ENCODE data around the gene MSRB1. TPM values are rescaled to one million over a fixed set of nuclear protein-coding genes. Genes with fewer than 3 reads are reported as not detected.

The MSRB1 gene
- total and polyA plus RNA-seq, 7 donors, result 44.2 to 83.4 (median 59.5) TPM

DNA sequence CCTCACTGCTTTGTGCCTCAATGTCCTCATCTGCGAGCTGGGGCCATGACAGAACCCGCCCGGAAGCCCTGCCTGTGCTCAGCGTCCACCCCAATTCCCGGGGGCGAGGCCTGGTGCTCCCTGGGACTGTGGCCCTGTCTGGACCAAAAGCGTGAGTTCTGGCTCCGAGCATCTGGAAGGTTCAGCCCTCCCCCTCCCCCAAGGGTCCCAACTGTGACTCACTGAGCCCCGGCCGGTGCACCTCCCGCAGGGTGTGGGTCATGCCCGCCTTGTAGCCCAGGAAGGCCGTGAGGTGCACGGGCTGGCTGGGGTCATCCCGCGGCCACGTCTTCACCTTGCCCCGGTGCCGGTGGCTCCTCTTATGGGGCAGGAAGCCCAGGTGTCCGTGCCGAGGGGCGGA lies 10.7 kb upstream of the MSRB1 start:
- peak overlapping the region; percentile 76 for H3K4me3 ChIP-seq
- ATAC-seq (peak; percentile 24 to 46 (median 27)), DNase-seq (peak in 1 of 2 donors; percentile 72)
- peak overlapping the region; percentile 90 for H3K27ac ChIP-seq
- WGBS, 3 donors, result 31 to 52% (median 36%) methylated on average over 22 of the region's 22 CpGs
- no peaks in the 10 kb centered on the region for H3K36me3 ChIP-seq (ENCODE audit: insufficient read depth in 1 of 2, low read depth in 1 of 2)
- H3K4me1 ChIP-seq, result peaks cover 16% of the 10 kb centered on the region
- no peaks in the 10 kb centered on the region for H3K9me3 ChIP-seq
- TF ChIP-seq, protein P1, sequence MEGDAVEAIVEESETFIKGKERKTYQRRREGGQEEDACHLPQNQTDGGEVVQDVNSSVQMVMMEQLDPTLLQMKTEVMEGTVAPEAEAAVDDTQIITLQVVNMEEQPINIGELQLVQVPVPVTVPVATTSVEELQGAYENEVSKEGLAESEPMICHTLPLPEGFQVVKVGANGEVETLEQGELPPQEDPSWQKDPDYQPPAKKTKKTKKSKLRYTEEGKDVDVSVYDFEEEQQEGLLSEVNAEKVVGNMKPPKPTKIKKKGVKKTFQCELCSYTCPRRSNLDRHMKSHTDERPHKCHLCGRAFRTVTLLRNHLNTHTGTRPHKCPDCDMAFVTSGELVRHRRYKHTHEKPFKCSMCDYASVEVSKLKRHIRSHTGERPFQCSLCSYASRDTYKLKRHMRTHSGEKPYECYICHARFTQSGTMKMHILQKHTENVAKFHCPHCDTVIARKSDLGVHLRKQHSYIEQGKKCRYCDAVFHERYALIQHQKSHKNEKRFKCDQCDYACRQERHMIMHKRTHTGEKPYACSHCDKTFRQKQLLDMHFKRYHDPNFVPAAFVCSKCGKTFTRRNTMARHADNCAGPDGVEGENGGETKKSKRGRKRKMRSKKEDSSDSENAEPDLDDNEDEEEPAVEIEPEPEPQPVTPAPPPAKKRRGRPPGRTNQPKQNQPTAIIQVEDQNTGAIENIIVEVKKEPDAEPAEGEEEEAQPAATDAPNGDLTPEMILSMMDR (IDR thresholded peaks at IDR 0.05), result no peak
- H3K27me3 ChIP-seq (ENCODE audit: insufficient read depth in 3 of 3, low read length in 2 of 3), result no peaks in the 10 kb centered on the region
- intact Hi-C loops (cut with DNase I), result no loop called here

DNA sequence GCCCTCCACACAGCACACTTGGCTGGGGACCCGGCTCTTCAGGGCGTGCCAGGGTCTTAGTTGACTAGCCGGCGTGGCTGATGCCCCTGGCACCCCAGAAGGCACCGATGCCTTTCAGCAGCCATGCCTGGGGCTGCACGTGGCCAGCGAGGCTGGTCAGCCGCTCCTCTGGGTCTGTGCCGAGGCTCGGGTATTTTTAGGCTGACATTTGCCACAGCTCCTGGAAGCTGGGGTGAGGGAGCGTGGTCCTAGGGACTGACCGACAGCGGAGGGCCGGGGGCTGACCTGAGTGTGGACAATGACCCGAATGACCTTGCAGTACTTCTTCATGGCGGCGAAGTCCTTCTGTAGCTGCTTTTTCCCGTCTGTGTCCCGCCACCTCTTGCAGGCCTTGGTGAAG lies 7.6 kb upstream of the MSRB1 start:
- intact Hi-C loops (cut with DNase I), result no loop called here
- 25 to 48% (median 43%) methylated on average over 17 to 19 of the region's 19 CpGs for WGBS, 3 donors
- no peaks in the 10 kb centered on the region for H3K9me3 ChIP-seq
- TF ChIP-seq, protein P1 (IDR thresholded peaks at IDR 0.05), result no peak
- peaks cover 0 to 6% of the 10 kb centered on the region in 2 donors for H3K36me3 ChIP-seq (ENCODE audit: insufficient read depth in 1 of 2, low read depth in 1 of 2)
- H3K4me3 ChIP-seq, result peak overlapping the region; percentile 2
- ATAC-seq, result peak; percentile 70 to 75 (median 74)
- H3K27me3 ChIP-seq (ENCODE audit: insufficient read depth in 3 of 3, low read length in 2 of 3), result no peaks in the 10 kb centered on the region
- H3K27ac ChIP-seq, result peak overlapping the region; percentile 90
- DNase-seq, result peak; percentile 62 to 90
- peaks cover 30% of the 10 kb centered on the region for H3K4me1 ChIP-seq

DNA sequence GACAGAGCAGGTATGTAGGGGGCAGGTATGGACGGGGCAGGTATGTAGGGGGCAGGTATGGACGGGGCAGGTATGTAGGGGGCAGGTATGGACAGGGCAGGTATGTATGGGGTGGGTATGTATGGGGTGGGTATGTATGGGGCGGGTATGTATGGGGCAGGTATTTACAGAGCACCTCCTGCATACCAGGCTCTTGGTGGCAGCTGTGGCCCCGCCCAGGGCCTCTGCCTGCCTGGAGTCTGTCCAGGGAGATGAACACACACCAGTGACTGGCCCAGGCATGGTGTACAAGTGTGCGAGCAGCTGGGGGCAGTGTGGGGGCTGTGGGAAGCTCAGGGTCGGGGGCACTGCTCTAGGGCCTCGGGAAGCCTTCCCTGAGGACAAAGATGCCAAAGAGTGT lies 7.0 kb upstream of the MSRB1 start:
- DNase-seq (peak; percentile 56 to 86), ATAC-seq (peak; percentile 61 to 71 (median 66))
- H3K9me3 ChIP-seq, result no peaks in the 10 kb centered on the region
- H3K27me3 ChIP-seq (ENCODE audit: insufficient read depth in 3 of 3, low read length in 2 of 3), result no peaks in the 10 kb centered on the region
- intact Hi-C loops (cut with DNase I), result no loop called here
- peak overlapping the region; percentile 2 for H3K4me3 ChIP-seq
- H3K27ac ChIP-seq, result peak overlapping the region; percentile 90
- TF ChIP-seq, protein P1 (IDR thresholded peaks at IDR 0.05), result no peak
- 28 to 51% (median 43%) methylated on average over 7 of the region's 7 CpGs for WGBS, 3 donors
- H3K4me1 ChIP-seq, result peaks cover 35% of the 10 kb centered on the region
- H3K36me3 ChIP-seq (ENCODE audit: insufficient read depth in 1 of 2, low read depth in 1 of 2), result peaks cover 0 to 6% of the 10 kb centered on the region in 2 donors

DNA sequence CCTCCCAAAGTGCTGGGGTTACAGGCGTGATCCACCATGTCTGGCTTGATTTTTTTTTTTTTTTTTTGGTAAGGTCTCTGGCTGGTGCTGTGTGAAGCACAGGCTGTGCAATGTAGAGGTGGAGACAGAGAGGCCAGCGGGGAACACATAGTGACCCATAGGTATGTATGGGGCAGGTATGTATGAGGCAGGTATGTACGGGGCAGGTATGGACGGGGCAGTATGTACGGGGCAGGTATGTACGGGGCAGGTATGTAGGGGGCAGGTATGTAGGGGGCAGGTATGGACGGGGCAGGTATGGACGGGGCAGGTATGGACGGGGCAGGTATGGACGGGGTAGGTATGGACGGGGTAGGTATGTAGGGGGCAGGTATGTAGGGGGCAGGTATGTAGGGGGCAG lies 6.5 kb upstream of the MSRB1 start:
- Histone ChIP-seq H3K36me3 (ENCODE audit: insufficient read depth in 1 of 2, low read depth in 1 of 2) (peaks cover 0 to 6% of the 10 kb centered on the region in 2 donors), H3K9me3 (no peaks in the 10 kb centered on the region), H3K27ac (peak overlapping the region; percentile 30), H3K4me3 (no peak overlapping the region), H3K4me1 (peaks cover 38% of the 10 kb centered on the region), H3K27me3 (ENCODE audit: insufficient read depth in 3 of 3, low read length in 2 of 3) (no peaks in the 10 kb centered on the region)
- ATAC-seq, result no peak
- intact Hi-C loops (cut with DNase I), result loop anchor here in 1 of 2 donors (10.0 kb wide), 1 partner anchor 175 kb away; the partner anchor contains the start of genes EME2, MRPS34 and NME3
- 86 to 92% (median 91%) methylated on average over 9 to 11 of the region's 11 CpGs for WGBS, 3 donors
- TF ChIP-seq, protein P1 (IDR thresholded peaks at IDR 0.05), result no peak
- no peak for DNase-seq

DNA sequence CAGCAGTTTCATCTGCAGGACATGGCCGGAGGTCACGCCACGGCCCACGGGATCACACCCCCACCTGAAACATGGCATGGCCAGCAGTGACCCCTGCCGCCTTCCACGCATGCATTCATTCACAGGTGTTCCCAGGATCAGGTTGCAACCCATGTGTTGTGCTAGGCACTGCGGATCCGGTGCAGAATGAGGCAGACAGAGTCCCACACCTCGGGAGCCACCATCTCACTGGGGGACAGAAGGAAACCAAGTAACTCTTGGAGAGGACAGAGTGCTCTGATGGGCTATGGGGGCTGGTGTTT lies 4.3 kb upstream of the MSRB1 start:
- H3K4me1 ChIP-seq, result peaks cover 52% of the 10 kb centered on the region
- DNase-seq (no peak), ATAC-seq (no peak)
- WGBS, 3 donors, result 19 to 37% (median 34%) methylated on average over 9 of the region's 9 CpGs
- H3K36me3 ChIP-seq (ENCODE audit: insufficient read depth in 1 of 2, low read depth in 1 of 2), result peaks cover 0 to 6% of the 10 kb centered on the region in 2 donors
- no peaks in the 10 kb centered on the region for H3K9me3 ChIP-seq
- intact Hi-C loops (cut with DNase I), result loop anchor here in 1 of 2 donors (10.0 kb wide), 1 partner anchor 173 kb away; the partner anchor contains the start of genes EME2, MRPS34 and NME3
- TF ChIP-seq, protein P1 (IDR thresholded peaks at IDR 0.05), result no peak
- H3K27me3 ChIP-seq (ENCODE audit: insufficient read depth in 3 of 3, low read length in 2 of 3), result no peaks in the 10 kb centered on the region
- H3K27ac ChIP-seq, result peak overlapping the region; percentile 89
- no peak overlapping the region for H3K4me3 ChIP-seq

Measured in psoas muscle (tissue), 8 donors.